GM21737 (cell line): ENCODE data around the gene CAPN11.
"Not testable (repeated sequence)": the region's sequence is repeated elsewhere in the genome, so short reads cannot be mapped to it uniquely, and the experiment has no call there.

ENCODE experiments used
- ATAC-seq: cut with Tn5 transposase; IDR thresholded peaks from one replicate; pipeline ENCODE4 v1.9.1; 2021; ENCODE audit warnings: mild to moderate bottlenecking, moderate library complexity; ENCODE audit not compliant: unreplicated experiment

Gene CAPN11

GRCh38 chr6:44179648-44180047, 21.0 kb downstream of the CAPN11 start:
- ATAC-seq = no peak

GRCh38 chr6:44180406-44180805, 21.8 kb downstream of the CAPN11 start:
- no peak for ATAC-seq

GRCh38 chr6:44180886-44181285, 22.3 kb downstream of the CAPN11 start:
- ATAC-seq = no peak

- not testable (repeated sequence) for ATAC-seq
Observed at GRCh38 chr6:44181784-44182183, 23.2 kb downstream of the CAPN11 start.

GRCh38 chr6:44182911-44183390, 24.3 kb downstream of the CAPN11 start:
- ATAC-seq = no peak

- no peak for ATAC-seq
Observed at GRCh38 chr6:44183783-44184182, 25.2 kb downstream of the CAPN11 start.

GRCh38 chr6:44185356-44185755, 26.7 kb downstream of the CAPN11 start:
- not testable (repeated sequence) for ATAC-seq

GRCh38 chr6:44185953-44186634, 27.5 kb downstream of the CAPN11 start:
- no peak for ATAC-seq

GRCh38 chr6:44186635-44187025, 28.0 kb downstream of the CAPN11 start:
- ATAC-seq = no peak

- ATAC-seq = no peak
Observed at GRCh38 chr6:44188819-44189218, 30.2 kb downstream of the CAPN11 start.

GRCh38 chr6:44189257-44189656, 30.6 kb downstream of the CAPN11 start:
- no peak for ATAC-seq

GRCh38 chr6:44190715-44191114, 32.1 kb downstream of the CAPN11 start:
- ATAC-seq = no peak

- no peak for ATAC-seq
Observed at GRCh38 chr6:44192428-44193041, 33.9 kb downstream of the CAPN11 start.

GRCh38 chr6:44193307-44193910, 34.8 kb downstream of the CAPN11 start:
- ATAC-seq = no peak

- ATAC-seq = no peak
Observed at GRCh38 chr6:44194326-44194725, 35.7 kb downstream of the CAPN11 start.

GRCh38 chr6:44196351-44196750, 37.7 kb downstream of the CAPN11 start:
- ATAC-seq = not testable (repeated sequence)

- ATAC-seq = no peak
Observed at GRCh38 chr6:44198684-44199083, 40.1 kb downstream of the CAPN11 start.

GRCh38 chr6:44199883-44200282, 41.3 kb downstream of the CAPN11 start:
- no peak for ATAC-seq

GRCh38 chr6:44201200-44201599, 42.6 kb downstream of the CAPN11 start:
- no peak for ATAC-seq

- no peak for ATAC-seq
Observed at GRCh38 chr6:44201638-44202303, 43.2 kb downstream of the CAPN11 start.

- no peak for ATAC-seq
Observed at GRCh38 chr6:44202332-44202971, 43.8 kb downstream of the CAPN11 start.
